Lower lobe of right lung (tissue), 2 donors: ENCODE measurements around the gene CATSPERB. TPM values are rescaled to one million over a fixed set of nuclear protein-coding genes. Genes with fewer than 3 reads are reported as not detected.
"Not testable (repeated sequence)": the region's sequence is repeated elsewhere in the genome, so short reads cannot be mapped to it uniquely, and the experiment has no call there.

Source experiments
- ATAC-seq, 2 donors: fragments of 200-7000 bp; cut with Tn5 transposase; one replicate each; pipeline ENCODE4 v1.9.1; 2020 to 2022; ENCODE audit warnings: mild to moderate bottlenecking in 2 of 2, moderate library complexity in 2 of 2
- DNase-seq: peaks from one replicate; pipeline ENCODE4 v3.0.0-alpha.2; 2020
- H3K27ac ChIP-seq: fragments of 200-600 bp; one replicate; pipeline ENCODE4 v1.8.0; 2022
- H3K27me3 ChIP-seq: fragments of 200-600 bp; one replicate; pipeline ENCODE4 v1.8.0; 2022; ENCODE audit warnings: low read depth
- H3K36me3 ChIP-seq: fragments of 200-600 bp; one replicate; pipeline ENCODE4 v1.8.0; 2022; ENCODE audit warnings: mild to moderate bottlenecking
- H3K4me1 ChIP-seq: fragments of 200-600 bp; one replicate; pipeline ENCODE4 v1.8.0; 2022
- H3K4me3 ChIP-seq: fragments of 200-600 bp; one replicate; pipeline ENCODE4 v1.8.0; 2022; ENCODE audit warnings: mild to moderate bottlenecking
- H3K9me3 ChIP-seq: fragments of 200-600 bp; one replicate; pipeline ENCODE4 v1.8.0; 2022
- intact Hi-C: fragments of 100-400 bp; cut with DNase I; formaldehyde crosslinking; loops from one replicate; pipeline ENCODE4 v1.11.0; 2022
- total RNA-seq: library from RNA; stranded (reverse); fragmentation: NEBNext Ultra II Directional; extraction: Animal tissue kit (Norgen Biotek cat#: 25700); gene quantifications from one replicate; pipeline ENCODE4 v1.2.1, GENCODE V29; 2021
- TF ChIP-seq, protein P1 (sequence below): fragments of 200-600 bp; IDR thresholded peaks from one replicate; pipeline ENCODE4 v1.8.0; 2022; ENCODE audit warnings: antibody characterized with exemption, mild to moderate bottlenecking
- donor health status: DM: no; HTN: yes; CAD: no; lungs with severe emphysema.

Gene CATSPERB
- total RNA-seq, 1 donor from 2014 or later, result 2.8 TPM

DNA sequence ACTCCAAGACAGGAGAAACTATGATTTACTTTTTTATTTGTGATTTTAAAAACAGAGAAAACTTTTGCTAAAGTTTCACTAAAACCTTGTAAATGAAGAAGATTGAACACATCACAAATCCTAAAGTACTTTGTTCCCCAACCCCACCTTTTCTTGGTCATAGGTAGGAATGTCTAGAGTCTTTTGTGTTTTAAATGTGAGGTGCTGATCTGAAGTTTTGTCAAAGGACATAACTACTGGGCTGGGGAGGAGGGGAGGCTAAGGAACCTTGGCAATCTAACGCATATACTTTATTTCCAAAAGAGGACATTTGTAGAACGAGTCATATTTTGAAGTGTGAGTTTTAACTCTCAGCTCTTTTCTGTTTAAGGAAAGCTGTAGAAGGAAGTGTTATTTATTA, 37.2 kb downstream of the CATSPERB start:
- TF ChIP-seq, protein P1, sequence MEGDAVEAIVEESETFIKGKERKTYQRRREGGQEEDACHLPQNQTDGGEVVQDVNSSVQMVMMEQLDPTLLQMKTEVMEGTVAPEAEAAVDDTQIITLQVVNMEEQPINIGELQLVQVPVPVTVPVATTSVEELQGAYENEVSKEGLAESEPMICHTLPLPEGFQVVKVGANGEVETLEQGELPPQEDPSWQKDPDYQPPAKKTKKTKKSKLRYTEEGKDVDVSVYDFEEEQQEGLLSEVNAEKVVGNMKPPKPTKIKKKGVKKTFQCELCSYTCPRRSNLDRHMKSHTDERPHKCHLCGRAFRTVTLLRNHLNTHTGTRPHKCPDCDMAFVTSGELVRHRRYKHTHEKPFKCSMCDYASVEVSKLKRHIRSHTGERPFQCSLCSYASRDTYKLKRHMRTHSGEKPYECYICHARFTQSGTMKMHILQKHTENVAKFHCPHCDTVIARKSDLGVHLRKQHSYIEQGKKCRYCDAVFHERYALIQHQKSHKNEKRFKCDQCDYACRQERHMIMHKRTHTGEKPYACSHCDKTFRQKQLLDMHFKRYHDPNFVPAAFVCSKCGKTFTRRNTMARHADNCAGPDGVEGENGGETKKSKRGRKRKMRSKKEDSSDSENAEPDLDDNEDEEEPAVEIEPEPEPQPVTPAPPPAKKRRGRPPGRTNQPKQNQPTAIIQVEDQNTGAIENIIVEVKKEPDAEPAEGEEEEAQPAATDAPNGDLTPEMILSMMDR, result no peak
- intact Hi-C loops, result no loop called here
- no peaks in the 10 kb centered on the region for H3K9me3 ChIP-seq
- no peaks in the 10 kb centered on the region for H3K27me3 ChIP-seq
- DNase-seq (no peak), ATAC-seq (no peak)
- H3K4me1 ChIP-seq, result no peaks in the 10 kb centered on the region
- no peak overlapping the region for H3K4me3 ChIP-seq
- H3K27ac ChIP-seq, result no peak overlapping the region
- no peaks in the 10 kb centered on the region for H3K36me3 ChIP-seq

DNA sequence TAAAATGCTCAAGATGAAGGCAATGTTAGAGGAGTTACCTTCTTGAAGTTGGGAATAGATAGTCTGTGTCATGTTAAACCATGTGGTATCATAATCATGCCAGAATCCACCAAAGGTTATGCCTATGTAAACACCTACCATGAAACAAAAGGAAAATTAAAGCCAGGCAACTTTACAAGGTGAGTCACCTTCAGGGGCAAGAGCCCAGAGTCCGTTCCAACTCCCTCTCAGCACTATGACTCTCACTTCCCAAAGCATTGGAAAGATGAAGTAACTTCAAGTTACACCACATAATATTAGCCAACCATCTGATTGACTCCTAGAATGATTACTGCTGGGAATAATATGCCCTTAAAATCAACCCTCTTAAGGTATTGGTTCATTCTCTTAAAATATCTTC, 38.5 kb downstream of the CATSPERB start:
- DNase-seq, result no peak
- Histone ChIP-seq H3K4me3 (no peak overlapping the region), H3K27ac (no peak overlapping the region), H3K4me1 (no peaks in the 10 kb centered on the region), H3K9me3 (no peaks in the 10 kb centered on the region), H3K27me3 (no peaks in the 10 kb centered on the region), H3K36me3 (no peaks in the 10 kb centered on the region)
- intact Hi-C loops, result no loop called here
- ATAC-seq, result peak; percentile 66 to 77
- TF ChIP-seq, protein P1, result no peak

DNA sequence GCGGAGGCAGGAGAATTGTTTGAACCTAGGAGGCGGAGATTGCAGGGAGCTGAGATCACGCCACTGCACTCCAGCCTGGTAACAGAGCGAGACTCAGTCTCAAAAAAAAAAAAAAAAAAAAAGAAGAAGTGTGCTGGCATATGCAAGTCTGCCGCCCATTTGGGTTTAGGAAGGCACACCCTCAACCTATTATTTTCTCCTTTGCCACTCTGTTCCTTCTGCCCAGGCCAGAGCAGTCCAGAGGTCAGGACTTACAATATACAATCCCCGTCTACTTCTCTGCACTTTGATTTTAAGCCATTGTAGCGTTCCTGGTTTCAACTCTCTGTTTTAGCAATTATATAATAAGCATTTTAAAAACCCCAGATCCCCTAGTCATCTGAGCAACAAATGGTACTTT, 39.8 kb downstream of the CATSPERB start:
- DNase-seq (no peak), ATAC-seq (no peak)
- no peaks in the 10 kb centered on the region for H3K9me3 ChIP-seq
- intact Hi-C loops, result no loop called here
- no peak overlapping the region for H3K27ac ChIP-seq
- no peaks in the 10 kb centered on the region for H3K4me1 ChIP-seq
- TF ChIP-seq, protein P1, result no peak
- H3K36me3 ChIP-seq, result no peaks in the 10 kb centered on the region
- no peak overlapping the region for H3K4me3 ChIP-seq
- no peaks in the 10 kb centered on the region for H3K27me3 ChIP-seq

DNA sequence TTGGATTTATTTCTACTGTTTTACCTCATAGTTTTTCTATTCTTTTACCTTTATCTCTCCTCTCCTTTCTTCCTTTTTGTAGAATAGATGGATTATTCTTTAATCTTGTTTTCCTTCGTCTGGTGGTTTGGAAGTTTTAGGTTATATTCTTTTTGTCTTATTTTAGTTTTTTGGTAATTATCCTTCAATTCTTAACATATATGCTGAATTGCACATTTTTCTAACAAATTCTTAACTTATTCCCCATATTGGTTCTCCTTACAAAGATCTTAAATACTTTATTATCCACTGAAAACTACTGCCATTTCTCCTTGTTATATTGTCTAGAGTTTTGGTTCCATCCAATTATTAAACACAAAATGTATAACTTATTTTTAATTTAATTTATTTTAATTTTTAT, 42.3 kb downstream of the CATSPERB start:
- Histone ChIP-seq H3K9me3 (no peaks in the 10 kb centered on the region), H3K27ac (no peak overlapping the region), H3K4me1 (no peaks in the 10 kb centered on the region), H3K27me3 (no peaks in the 10 kb centered on the region), H3K4me3 (no peak overlapping the region), H3K36me3 (no peaks in the 10 kb centered on the region)
- intact Hi-C loops, result no loop called here
- TF ChIP-seq, protein P1, result no peak
- ATAC-seq, result no peak
- DNase-seq, result no peak

DNA sequence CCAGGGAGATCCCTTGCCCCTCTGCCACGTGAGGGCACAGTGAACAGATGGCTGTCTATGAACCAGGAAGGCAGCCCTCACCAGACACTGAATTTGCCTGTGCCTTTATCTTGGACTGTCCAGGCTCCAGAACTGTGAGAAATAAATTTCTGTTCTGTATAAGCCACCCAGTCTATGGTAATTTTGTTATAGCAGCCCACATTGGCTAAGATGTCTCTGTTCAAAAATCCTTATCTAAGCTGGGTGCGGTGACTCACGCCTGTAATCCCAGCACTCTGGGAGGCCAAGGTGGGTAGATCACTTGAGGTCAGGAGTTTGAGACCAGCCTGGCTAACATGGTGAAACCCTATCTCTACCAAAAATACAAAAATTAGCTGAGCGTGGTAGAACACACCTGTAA, 44.5 kb downstream of the CATSPERB start:
- H3K9me3 ChIP-seq, H3K27ac ChIP-seq, DNase-seq, intact Hi-C loops, H3K36me3 ChIP-seq, H3K27me3 ChIP-seq, H3K4me3 ChIP-seq, H3K4me1 ChIP-seq, ATAC-seq: not testable (repeated sequence)

DNA sequence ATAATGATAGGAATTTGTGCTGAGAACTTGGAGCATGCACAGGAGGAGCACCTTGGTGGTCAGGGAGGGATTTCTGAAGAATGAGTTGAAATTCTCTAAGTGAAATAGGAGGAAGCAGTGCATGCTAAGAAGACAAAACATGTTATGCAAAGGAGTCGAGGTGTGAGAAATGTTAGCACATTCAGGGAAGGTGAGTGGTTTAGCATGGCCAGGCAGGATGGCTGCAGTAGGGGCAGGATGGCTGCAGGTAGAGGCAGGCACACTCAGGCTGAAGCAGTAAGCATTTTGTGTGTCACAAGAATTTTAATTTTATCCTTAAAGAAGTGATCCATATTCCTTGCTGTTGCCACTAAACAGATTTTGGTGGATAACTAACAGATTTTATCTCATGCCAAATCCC, 46.3 kb downstream of the CATSPERB start:
- DNase-seq (no peak), ATAC-seq (no peak)
- intact Hi-C loops, result no loop called here
- H3K36me3 ChIP-seq, result no peaks in the 10 kb centered on the region
- H3K27ac ChIP-seq, result no peak overlapping the region
- H3K4me3 ChIP-seq, result no peak overlapping the region
- no peaks in the 10 kb centered on the region for H3K27me3 ChIP-seq
- no peaks in the 10 kb centered on the region for H3K4me1 ChIP-seq
- TF ChIP-seq, protein P1, result no peak
- H3K9me3 ChIP-seq, result no peaks in the 10 kb centered on the region
